ENCODE results near the gene SLC44A1.

The SLC44A1 gene

GRCh38 chr9:105296877-105297287, 52.4 kb downstream of the SLC44A1 start:
- no peak for DNase-seq (ENCODE audit: low spot score)
- TF ChIP-seq CTCF (IDR thresholded peaks at IDR 0.05; ENCODE audit: extremely low read depth, missing control alignments) = no peak

- TF ChIP-seq CTCF (IDR thresholded peaks at IDR 0.05; ENCODE audit: extremely low read depth, missing control alignments) = no peak
Observed at GRCh38 chr9:105297442-105298075, 53.1 kb downstream of the SLC44A1 start.

GRCh38 chr9:105299190-105299854, 54.9 kb downstream of the SLC44A1 start:
- no peak for DNase-seq (ENCODE audit: low spot score)
- no peak for TF ChIP-seq CTCF (IDR thresholded peaks at IDR 0.05; ENCODE audit: extremely low read depth, missing control alignments)

More at GRCh38 chr9:105297442-105298075, 53.1 kb downstream of the SLC44A1 start:
- DNase-seq (ENCODE audit: low spot score) = no peak

- no peak for TF ChIP-seq CTCF (IDR thresholded peaks at IDR 0.05; ENCODE audit: extremely low read depth, missing control alignments)
- no peak for DNase-seq (ENCODE audit: low spot score)
Observed at GRCh38 chr9:105302728-105303127, 58.3 kb downstream of the SLC44A1 start.

GRCh38 chr9:105305856-105306255, 61.4 kb downstream of the SLC44A1 start:
- no peak for TF ChIP-seq CTCF (IDR thresholded peaks at IDR 0.05; ENCODE audit: extremely low read depth, missing control alignments)
- DNase-seq (ENCODE audit: low spot score) = no peak

GRCh38 chr9:105306351-105307140, 62.1 kb downstream of the SLC44A1 start:
- DNase-seq (ENCODE audit: low spot score) = no peak
- no peak for TF ChIP-seq CTCF (IDR thresholded peaks at IDR 0.05; ENCODE audit: extremely low read depth, missing control alignments)

GRCh38 chr9:105307591-105308130, 63.2 kb downstream of the SLC44A1 start:
- no peak for TF ChIP-seq CTCF (IDR thresholded peaks at IDR 0.05; ENCODE audit: extremely low read depth, missing control alignments)
- no peak for DNase-seq (ENCODE audit: low spot score)
